GM12864 (cell line): Measurements from ENCODE around the gene CCS.
"Not testable (repeated sequence)": the region's sequence is repeated elsewhere in the genome, so short reads cannot be mapped to it uniquely, and the experiment has no call there.

Source experiments
- DNase-seq: peaks from one replicate; pipeline ENCODE4 v3.0.0-alpha.2; 2011; ENCODE audit warnings: low read depth
- H3K4me3 ChIP-seq: 2 replicates; pipeline ENCODE4 v1.5.1; 2011; ENCODE audit warnings: mild to moderate bottlenecking, low read depth, low read length, control low read depth
- CTCF ChIP-seq: IDR thresholded peaks from 2 replicates; pipeline ENCODE4 v1.5.1; 2011; ENCODE audit warnings: low read depth, mild to moderate bottlenecking, moderate library complexity, low read length, control low read depth, inconsistent platforms; ENCODE audit errors: missing control alignments

CCS gene

GRCh38 chr11:66639066-66639813 lies 46.3 kb downstream of the CCS start:
- DNase-seq, result no peak
- peak overlapping the region; percentile 68 for H3K4me3 ChIP-seq
- peak; percentile 21 for TF ChIP-seq CTCF

GRCh38 chr11:66639814-66640340 lies 46.9 kb downstream of the CCS start:
- DNase-seq, result not testable (repeated sequence)
- peak overlapping the region; percentile 68 for H3K4me3 ChIP-seq

- TF ChIP-seq CTCF, result no peak
- no peak overlapping the region; the same call in 1 of the 2 replicates for H3K4me3 ChIP-seq
- DNase-seq, result no peak
These were observed 48.8 kb downstream of the CCS start for GRCh38 chr11:66641834-66642233.

- TF ChIP-seq CTCF, result no peak
- H3K4me3 ChIP-seq, result no peak overlapping the region
- DNase-seq, result no peak
These were observed 50.9 kb downstream of the CCS start for GRCh38 chr11:66643745-66644437.

GRCh38 chr11:66646828-66647227 lies 53.8 kb downstream of the CCS start:
- H3K4me3 ChIP-seq, result no peak overlapping the region
- DNase-seq, result no peak
- no peak for TF ChIP-seq CTCF

GRCh38 chr11:66649903-66650302 lies 56.9 kb downstream of the CCS start:
- TF ChIP-seq CTCF, result no peak
- no peak overlapping the region for H3K4me3 ChIP-seq
- DNase-seq, result no peak

- H3K4me3 ChIP-seq, result no peak overlapping the region
- DNase-seq, result no peak
- no peak for TF ChIP-seq CTCF
These were observed 58.0 kb downstream of the CCS start for GRCh38 chr11:66651016-66651415.
